Heart left ventricle (tissue), 16 donors: ENCODE data around the gene KHDC4. TPM values are rescaled to one million over a fixed set of nuclear protein-coding genes. Genes with fewer than 3 reads are reported as not detected.
A peak's percentile ranks its signal among the peaks of the same experiment; 100 is the strongest.

Source experiments
- ATAC-seq, 4 donors: fragments of 200-7000 bp; cut with Tn5 transposase; one replicate each; pipeline ENCODE4 v1.9.1; 2020 to 2022; ENCODE audit warnings: moderate library complexity in 4 of 4, mild to moderate bottlenecking in 3 of 4, moderate number of reproducible peaks in 1 of 4
- DNase-seq, 5 donors: peaks; one replicate each; pipeline ENCODE4 v3.0.0-alpha.2; 2020
- H3K27ac ChIP-seq, 12 donors: fragments of 200-600 bp; sonication (generic) in 4 of 12; one replicate each; pipeline versions ENCODE4 v1.5.0 to v1.8.0; 2016 to 2022; ENCODE audit warnings: mild to moderate bottlenecking in 2 of 12
- H3K27me3 ChIP-seq, 9 donors: fragments of 200-600 bp; sonication (generic) in 2 of 9; one replicate each; pipeline versions ENCODE4 v1.5.1 to v1.8.0; 2016 to 2022; ENCODE audit warnings: mild to moderate bottlenecking in 3 of 9
- H3K36me3 ChIP-seq, 9 donors: fragments of 200-600 bp; sonication (generic) in 2 of 9; one replicate each; pipeline versions ENCODE4 v1.5.0 to v1.8.0; 2018 to 2022; ENCODE audit warnings: mild to moderate bottlenecking in 2 of 9
- H3K4me1 ChIP-seq, 12 donors: fragments of 200-600 bp; sonication (generic) in 4 of 12; one replicate each; pipeline versions ENCODE4 v1.5.0 to v1.8.0; 2016 to 2022; ENCODE audit warnings: mild to moderate bottlenecking in 3 of 12
- H3K4me3 ChIP-seq, 12 donors: fragments of 200-600 bp; sonication (generic) in 4 of 12; one replicate each; pipeline versions ENCODE4 v1.5.0 to v1.8.0; 2017 to 2022; ENCODE audit warnings: mild to moderate bottlenecking in 9 of 12, moderate library complexity in 4 of 12
- H3K9me3 ChIP-seq, 12 donors: fragments of 200-600 bp; sonication (generic) in 4 of 12; one replicate each; pipeline versions ENCODE4 v1.5.0 to v1.8.0; 2016 to 2022; ENCODE audit warnings: mild to moderate bottlenecking in 1 of 12
- CTCF ChIP-seq, 12 donors: fragments of 200-600 bp; sonication (generic) in 4 of 12; IDR thresholded peaks; one replicate each; pipeline versions ENCODE4 v1.5.0 to v1.8.0; 2018 to 2022; ENCODE audit warnings: antibody characterized with exemption in 12 of 12, mild to moderate bottlenecking in 5 of 12
- POLR2A ChIP-seq, 2 donors: fragments of 450-650 bp; IDR thresholded peaks; one replicate each; pipeline ENCODE4 v1.6.1; 2017; ENCODE audit warnings: antibody characterized with exemption in 2 of 2, mild to moderate bottlenecking in 2 of 2, moderate library complexity in 2 of 2
- WGBS, 4 donors: extraction: QIAGEN DNeasy Blood & Tissue Kit in 2 of 4; methylation state at CpG; one replicate each; pipeline versions ENCODE4 v1.1.5 to v1.1.7; 2013 to 2018; 5-methylcytosine and 5-hydroxymethylcytosine counted together
- intact Hi-C, 10 donors: fragments of 100-400 bp; cut with DNase I; formaldehyde crosslinking; loops; one replicate each; pipeline versions ENCODE4 v1.11.1 to v1.14.2; 2022
- microRNA-seq, 4 donors: library from miRNA; unstranded; fragments of <30 nt; microRNA quantifications; one replicate each; pipeline versions ENCODE4 to v1.2.0, GENCODE V29; 2017 to 2020
- polyA plus RNA-seq, 2 donors: library from polyadenylated mRNA; stranded (reverse); fragments of 200-250 nt; gene quantifications; one replicate each; pipeline ENCODE4 v1.2.3, GENCODE V29; 2013
- total RNA-seq, 9 donors: library from RNA; depleted of rRNA in 2 of 9; stranded (reverse); fragments of >200 nt in 2 of 9; fragmentation: NEBNext Ultra II Directional in 3 of 9; extraction: Animal tissue kit (Norgen Biotek cat#: 25700) in 3 of 9; gene quantifications; one replicate each; pipeline versions ENCODE4 v1.1.0 to v1.2.4, GENCODE V29; 2016 to 2023
- donor health status: ischemic (EF 13 %, LVEDD 7.1; RV severe dilation, severe dysfunction).
- donor health status: healthy with polysubstance abuse.
- donor health status: DM: no; HTN: yes; CAD: no.
- donor health status: DM: no; HTN: no; CAD: no.
- donor health status: ischemic (EF 25% LVEDD 6.9; RV normal size, moderate dysfunction).
- donor health status: ischemic (EF 25% LVEDD 5.7; RV mildly dilated, moderate dysfunction).
- donor health status: healthy.
- donor health status: DM: yes; HTN: yes; CAD: no.
- donor health status: ischemic (EF 35%, LVEDD 5.7; RV mildly dilated, moderate dysfunction).
- donor health status: nonischemic (EF 11% LVEDD 7.7; RV severe dilation, severe dysfunction).
- donor health status: DM: yes; HTN: yes; CAD: no.
- donor health status: PGD.
- donor health status: ischemic (EF 29% LVEDD 5.4; RV normal size, mild dysfunction).
- donor health status: nonischemic (EF 23%, LVEDD 6.1; RV moderate dilation, normal function).

KHDC4 gene
- total and polyA plus RNA-seq, 11 donors: 16.9 to 28.0 (median 21.8) TPM

GRCh38 chr1:155872527-155872926, 61.7 kb downstream of the KHDC4 start:
- H3K27ac ChIP-seq: peak overlapping the region in 1 of 12 donors; percentile 21
- H3K4me3 ChIP-seq: no peak overlapping the region
- H3K36me3 ChIP-seq: peaks cover 0 to 48% (median 12%) of the 10 kb centered on the region in 9 donors
- TF ChIP-seq CTCF (IDR thresholded peaks at IDR 0.05) (no peak), POLR2A (IDR thresholded peaks at IDR 0.05) (no peak)
- peaks cover 0 to 25% (median 8%) of the 10 kb centered on the region in 12 donors for H3K4me1 ChIP-seq
- 91 to 96% (median 93%) methylated on average over 5 of the region's 5 CpGs for WGBS, 4 donors
- no peaks in the 10 kb centered on the region for H3K9me3 ChIP-seq
- no peaks in the 10 kb centered on the region for H3K27me3 ChIP-seq
- DNase-seq (no peak), ATAC-seq (no peak)
- intact Hi-C loops: no loop called here

GRCh38 chr1:155871390-155871789, 62.8 kb downstream of the KHDC4 start:
- no peak for TF ChIP-seq POLR2A (IDR thresholded peaks at IDR 0.05)
- no peak for TF ChIP-seq CTCF (IDR thresholded peaks at IDR 0.05)

GRCh38 chr1:155867766-155868165, 66.4 kb downstream of the KHDC4 start:
- H3K36me3 ChIP-seq: peaks cover 0 to 46% (median 12%) of the 10 kb centered on the region in 9 donors
- H3K4me3 ChIP-seq: no peak overlapping the region
- peaks cover 0 to 25% (median 8%) of the 10 kb centered on the region in 12 donors for H3K4me1 ChIP-seq
- no peaks in the 10 kb centered on the region for H3K27me3 ChIP-seq
- TF ChIP-seq CTCF (IDR thresholded peaks at IDR 0.05) (no peak), POLR2A (IDR thresholded peaks at IDR 0.05) (no peak)
- no peak overlapping the region for H3K27ac ChIP-seq
- WGBS, 4 donors: 85 to 96% (median 94%) methylated on average over 8 of the region's 8 CpGs
- intact Hi-C loops: no loop called here
- no peak for DNase-seq
- no peak for ATAC-seq
- H3K9me3 ChIP-seq: no peaks in the 10 kb centered on the region

More at GRCh38 chr1:155871390-155871789, 62.8 kb downstream of the KHDC4 start:
- Histone ChIP-seq H3K4me3 (no peak overlapping the region), H3K4me1 (peaks cover 0 to 25% (median 8%) of the 10 kb centered on the region in 12 donors), H3K36me3 (peaks cover 0 to 54% (median 12%) of the 10 kb centered on the region in 9 donors), H3K27me3 (no peaks in the 10 kb centered on the region), H3K9me3 (no peaks in the 10 kb centered on the region), H3K27ac (peak overlapping the region in 7 of 12 donors; percentile 11 to 62 (median 25))
- 20 to 35% (median 33%) methylated on average over 1 of the region's 1 CpG; no CpG with 5 or more reads in 1 of the 4 donors for WGBS, 4 donors
- DNase-seq (peak; percentile 48 to 68 (median 66)), ATAC-seq (peak; percentile 70 to 88 (median 82))
- intact Hi-C loops: no loop called here

- Histone ChIP-seq H3K27me3 (no peaks in the 10 kb centered on the region), H3K4me1 (peaks cover 0 to 21% (median 15%) of the 10 kb centered on the region in 12 donors), H3K4me3 (no peak overlapping the region), H3K27ac (no peak overlapping the region), H3K36me3 (peaks cover 0 to 23% (median 5%) of the 10 kb centered on the region in 9 donors), H3K9me3 (no peaks in the 10 kb centered on the region)
- DNase-seq: no peak
- intact Hi-C loops: loop anchor here in 2 of 10 donors (5.0 kb wide), 1 partner anchor 48 kb away; the partner anchor contains the start of gene RIT1 (in 2 of the 2)
- ATAC-seq: no peak
- TF ChIP-seq CTCF (IDR thresholded peaks at IDR 0.05): no peak
- no peak for TF ChIP-seq POLR2A (IDR thresholded peaks at IDR 0.05)
Measured at GRCh38 chr1:155864393-155864792, 69.8 kb downstream of the KHDC4 start.

Small RNA genes within 50 kb of the gene (microRNA-seq; reads per million reads assigned to microRNA genes)
- 0 to 0.21 (median 0.06) reads per million in 4 donors for gene MIR6738

Other genes starting within 250 kb of the KHDC4 start
- 100 to 1,000 TPM in 2 of 9 donors, 10 to 100 TPM in 7; 61.1 to 124 (median 66.3) TPM for gene YY1AP1, start 245.6 kb downstream of the KHDC4 start, total RNA-seq
- gene YY1AP1, start 245.6 kb downstream of the KHDC4 start, polyA plus RNA-seq: 10 to 100 TPM; 23.9 to 56.5 TPM
- 100 to 1,000 TPM in 6 of 9 donors, 10 to 100 TPM in 3; 79.0 to 170 (median 108) TPM for gene DAP3, start 245.3 kb downstream of the KHDC4 start, total RNA-seq
- gene DAP3, start 245.3 kb downstream of the KHDC4 start, polyA plus RNA-seq: 100 to 1,000 TPM in 1 of 2 donors, 10 to 100 TPM in 1; 83.4 to 112 TPM
- gene GON4L, start 77.2 kb downstream of the KHDC4 start, total RNA-seq: 10 to 100 TPM; 16.2 to 38.0 (median 23.4) TPM
- 10 to 100 TPM; 10.9 to 15.8 TPM for gene GON4L, start 77.2 kb downstream of the KHDC4 start, polyA plus RNA-seq
- 10 to 100 TPM; 10.7 to 26.3 (median 16.0) TPM for gene SYT11, start 74.8 kb downstream of the KHDC4 start, total RNA-seq
- 10 to 100 TPM in 1 of 2 donors, 1 to 10 TPM in 1; 2.2 to 15.1 TPM for gene SYT11, start 74.8 kb downstream of the KHDC4 start, polyA plus RNA-seq
- 10 to 100 TPM; 15.1 to 33.3 (median 20.0) TPM for gene RIT1, start 23.1 kb downstream of the KHDC4 start, total RNA-seq
- gene RIT1, start 23.1 kb downstream of the KHDC4 start, polyA plus RNA-seq: 10 to 100 TPM in 1 of 2 donors, 1 to 10 TPM in 1; 8.1 to 20.1 TPM
- gene RXFP4, start 7.2 kb upstream of the KHDC4 start, total RNA-seq: not detected
- gene RXFP4, start 7.2 kb upstream of the KHDC4 start, polyA plus RNA-seq: under 1 TPM in 1 of 2 donors, not detected in 1; 0.07 TPM
- gene ARHGEF2, start 44.1 kb upstream of the KHDC4 start, total RNA-seq: 10 to 100 TPM; 34.7 to 98.6 (median 61.6) TPM
- gene ARHGEF2, start 44.1 kb upstream of the KHDC4 start, polyA plus RNA-seq: 10 to 100 TPM; 23.9 to 28.8 TPM
- gene SSR2, start 86.5 kb upstream of the KHDC4 start, total RNA-seq: 100 to 1,000 TPM in 4 of 9 donors, 10 to 100 TPM in 5; 67.7 to 174 (median 81.2) TPM
- 100 to 1,000 TPM in 1 of 2 donors, 10 to 100 TPM in 1; 63.9 to 282 TPM for gene SSR2, start 86.5 kb upstream of the KHDC4 start, polyA plus RNA-seq
- gene UBQLN4, start 119.4 kb upstream of the KHDC4 start, total RNA-seq: 10 to 100 TPM; 21.0 to 34.1 (median 26.9) TPM
- 10 to 100 TPM; 15.1 to 37.3 TPM for gene UBQLN4, start 119.4 kb upstream of the KHDC4 start, polyA plus RNA-seq
- gene LAMTOR2, start 120.4 kb upstream of the KHDC4 start, total RNA-seq: 10 to 100 TPM; 51.5 to 83.2 (median 61.4) TPM
- 100 to 1,000 TPM in 1 of 2 donors, 10 to 100 TPM in 1; 88.6 to 106 TPM for gene LAMTOR2, start 120.4 kb upstream of the KHDC4 start, polyA plus RNA-seq
- not detected for gene RAB25, start 126.7 kb upstream of the KHDC4 start, total RNA-seq
- under 1 TPM in 1 of 2 donors, not detected in 1; 0.38 TPM for gene RAB25, start 126.7 kb upstream of the KHDC4 start, polyA plus RNA-seq
- under 1 TPM; 0.12 to 0.53 (median 0.32) TPM for gene MEX3A, start 148.1 kb upstream of the KHDC4 start, total RNA-seq
- gene MEX3A, start 148.1 kb upstream of the KHDC4 start, polyA plus RNA-seq: under 1 TPM; 0.15 to 0.42 TPM
- 100 to 1,000 TPM; 223 to 396 (median 279) TPM for gene LMNA, start 180.3 kb upstream of the KHDC4 start, total RNA-seq
- gene LMNA, start 180.3 kb upstream of the KHDC4 start, polyA plus RNA-seq: 100 to 1,000 TPM; 257 to 272 TPM
- 10 to 100 TPM in 1 of 9 donors, 1 to 10 TPM in 5, under 1 TPM in 3; 0.60 to 10.2 (median 1.6) TPM for gene SEMA4A, start 219.2 kb upstream of the KHDC4 start, total RNA-seq
- gene SEMA4A, start 219.2 kb upstream of the KHDC4 start, polyA plus RNA-seq: 1 to 10 TPM in 1 of 2 donors, under 1 TPM in 1; 0.90 to 1.8 TPM